Smooth muscle cell (in vitro differentiated cells): ENCODE data around the gene TBX21. TPM values are rescaled to one million over a fixed set of nuclear protein-coding genes. Genes with fewer than 3 reads are reported as not detected.

ENCODE experiments used
- DNase-seq: peaks from one replicate; lab custom pipeline; 2025; ENCODE audit not compliant: unreplicated experiment; lab: John Stamatoyannopoulos, UW
- H2AFZ ChIP-seq: fragments of 200-600 bp; sonication (generic); 2 replicates; pipeline ENCODE4 v1.6.0; 2016; ENCODE audit warnings: antibody characterized with exemption, low read depth, mild to moderate bottlenecking
- H3F3A ChIP-seq: fragments of 200-600 bp; sonication (generic); 2 replicates; pipeline ENCODE4 v1.6.0; 2017; ENCODE audit warnings: antibody characterized with exemption, low read depth
- H3K27ac ChIP-seq: fragments of 200-600 bp; sonication (generic); 2 replicates; pipeline ENCODE4 v1.5.1; 2016; ENCODE audit warnings: low read depth, mild to moderate bottlenecking
- H3K27me3 ChIP-seq: fragments of 200-600 bp; sonication (generic); 2 replicates; pipeline ENCODE4 v1.6.1; 2016; ENCODE audit warnings: low read depth, mild to moderate bottlenecking
- H3K36me3 ChIP-seq: fragments of 200-600 bp; sonication (generic); 2 replicates; pipeline ENCODE4 v1.5.1; 2016; ENCODE audit warnings: low read depth
- H3K4me1 ChIP-seq: fragments of 200-600 bp; sonication (generic); 2 replicates; pipeline ENCODE4 v1.5.1; 2016; ENCODE audit warnings: low read depth
- H3K4me2 ChIP-seq: fragments of 200-600 bp; sonication (generic); 2 replicates; pipeline ENCODE4 v1.6.0; 2016; ENCODE audit warnings: mild to moderate bottlenecking
- H3K4me3 ChIP-seq: fragments of 200-600 bp; sonication (generic); 2 replicates; pipeline ENCODE4 v1.5.1; 2016; ENCODE audit warnings: mild to moderate bottlenecking
- H3K79me2 ChIP-seq: fragments of 200-600 bp; sonication (generic); 2 replicates; pipeline ENCODE4 v1.6.0; 2016; ENCODE audit warnings: low read depth, mild to moderate bottlenecking
- H3K9ac ChIP-seq: fragments of 200-600 bp; sonication (generic); 2 replicates; pipeline ENCODE4 v1.6.0; 2016; ENCODE audit warnings: low read depth
- H3K9me3 ChIP-seq: fragments of 200-600 bp; sonication (generic); replicated peaks from 2 replicates; pipeline ENCODE4 v1.5.1; 2016; ENCODE audit warnings: low read depth
- H4K20me1 ChIP-seq: fragments of 200-600 bp; sonication (generic); 2 replicates; pipeline ENCODE4 v1.6.0; 2016; ENCODE audit warnings: low read depth
- WGBS: methylation state at CpG from one replicate; pipeline ENCODE4 v1.1.7; 2016; ENCODE audit warnings: low lambda C conversion rate; 5-methylcytosine and 5-hydroxymethylcytosine counted together
- polyA plus RNA-seq: library from polyadenylated mRNA; unstranded; fragments of >200 nt; fragmentation: Nextera tagmentation; extraction: Ambion mirVana; gene quantifications from 2 replicates; pipeline ENCODE4 v1.2.1, GENCODE V29; 2016
- total RNA-seq: library from RNA; depleted of rRNA; stranded (reverse); fragments of >200 nt; gene quantifications from 2 replicates; pipeline ENCODE4 v1.2.3, GENCODE V29; 2014
- TF ChIP-seq, protein P1 (sequence below): fragments of 200-600 bp; sonication (generic); IDR thresholded peaks from 2 replicates; pipeline ENCODE4 v1.5.1; 2017; ENCODE audit warnings: borderline replicate concordance, mild to moderate bottlenecking, antibody characterized with exemption; ENCODE audit not compliant: insufficient read depth, poor library complexity, severe bottlenecking

TBX21 gene
- total and polyA plus RNA-seq, 2 experiments from 2014 or later, result not detected

DNA sequence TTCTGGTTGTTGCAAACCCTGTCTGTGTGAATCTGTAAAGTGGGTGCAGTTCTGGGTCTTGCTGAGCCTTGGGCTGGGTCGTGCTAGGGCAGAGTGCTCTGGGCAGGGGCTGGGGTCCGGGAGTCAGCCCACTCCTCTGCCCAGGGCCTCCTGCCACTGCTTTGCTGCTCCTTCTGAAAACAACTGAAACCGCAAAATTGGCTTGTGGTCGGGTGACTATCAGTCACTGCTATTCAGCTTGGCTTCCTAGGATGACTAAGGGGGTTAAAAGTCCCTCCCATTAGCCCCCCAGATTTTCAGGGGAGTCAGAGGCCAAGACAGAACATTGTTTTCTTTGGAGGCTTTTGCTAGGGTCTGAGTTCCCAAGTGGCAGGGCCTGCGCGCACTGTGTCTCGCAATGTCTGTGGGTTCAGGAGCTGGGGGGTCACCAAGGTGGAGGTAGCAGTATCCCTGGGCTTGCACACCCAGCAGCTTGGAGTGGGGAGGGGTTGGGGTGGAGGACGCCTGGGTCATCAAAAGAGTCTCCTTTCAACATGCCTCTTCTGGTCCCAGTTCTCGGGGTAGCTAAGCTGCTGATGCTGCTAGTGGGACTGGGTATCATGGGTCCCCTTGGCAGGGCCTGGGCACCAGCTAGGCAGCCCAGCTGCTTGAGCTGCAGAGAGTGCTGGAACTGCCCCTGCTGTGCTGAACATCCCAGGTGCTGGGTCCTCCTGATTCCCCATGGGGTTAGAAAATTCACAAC, 13.5 kb upstream of the TBX21 start:
- Histone ChIP-seq H3K9me3 (no peaks in the 10 kb centered on the region), H3F3A (peaks cover 2% of the 10 kb centered on the region), H3K9ac (no peak overlapping the region), H3K4me3 (no peak overlapping the region), H2AFZ (no peak overlapping the region), H3K27ac (peak overlapping the region; percentile 24), H4K20me1 (no peaks in the 10 kb centered on the region), H3K27me3 (no peaks in the 10 kb centered on the region), H3K4me1 (peaks cover 3% of the 10 kb centered on the region), H3K4me2 (peak overlapping the region; percentile 49), H3K79me2 (no peaks in the 10 kb centered on the region), H3K36me3 (no peaks in the 10 kb centered on the region)
- 67% methylated on average over 9 of the region's 9 CpGs for WGBS
- DNase-seq, result no peak
- TF ChIP-seq, protein P1, sequence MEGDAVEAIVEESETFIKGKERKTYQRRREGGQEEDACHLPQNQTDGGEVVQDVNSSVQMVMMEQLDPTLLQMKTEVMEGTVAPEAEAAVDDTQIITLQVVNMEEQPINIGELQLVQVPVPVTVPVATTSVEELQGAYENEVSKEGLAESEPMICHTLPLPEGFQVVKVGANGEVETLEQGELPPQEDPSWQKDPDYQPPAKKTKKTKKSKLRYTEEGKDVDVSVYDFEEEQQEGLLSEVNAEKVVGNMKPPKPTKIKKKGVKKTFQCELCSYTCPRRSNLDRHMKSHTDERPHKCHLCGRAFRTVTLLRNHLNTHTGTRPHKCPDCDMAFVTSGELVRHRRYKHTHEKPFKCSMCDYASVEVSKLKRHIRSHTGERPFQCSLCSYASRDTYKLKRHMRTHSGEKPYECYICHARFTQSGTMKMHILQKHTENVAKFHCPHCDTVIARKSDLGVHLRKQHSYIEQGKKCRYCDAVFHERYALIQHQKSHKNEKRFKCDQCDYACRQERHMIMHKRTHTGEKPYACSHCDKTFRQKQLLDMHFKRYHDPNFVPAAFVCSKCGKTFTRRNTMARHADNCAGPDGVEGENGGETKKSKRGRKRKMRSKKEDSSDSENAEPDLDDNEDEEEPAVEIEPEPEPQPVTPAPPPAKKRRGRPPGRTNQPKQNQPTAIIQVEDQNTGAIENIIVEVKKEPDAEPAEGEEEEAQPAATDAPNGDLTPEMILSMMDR, result no peak

DNA sequence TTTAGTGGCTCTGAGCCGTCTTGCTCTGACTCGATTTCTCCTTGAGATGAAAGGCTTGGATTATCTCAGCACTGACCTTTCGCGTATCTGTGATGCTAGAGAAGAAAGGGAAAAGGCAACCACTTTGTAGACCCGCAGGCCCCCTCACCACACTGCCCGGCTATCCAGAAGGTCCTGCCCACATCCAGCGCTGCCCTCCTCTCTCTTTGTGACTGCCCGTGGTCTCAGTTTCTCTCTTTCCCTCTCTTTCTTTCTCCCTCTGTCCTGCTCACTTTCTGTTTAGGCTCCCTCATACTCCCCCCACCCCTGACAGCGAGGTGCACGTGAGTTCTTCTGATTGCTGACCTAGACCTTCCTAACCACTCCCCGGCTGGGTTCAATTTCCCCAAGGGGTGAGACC, 12.8 kb upstream of the TBX21 start:
- DNase-seq, result no peak
- Histone ChIP-seq H3K36me3 (no peaks in the 10 kb centered on the region), H3F3A (peaks cover 2% of the 10 kb centered on the region), H3K9ac (no peak overlapping the region), H3K4me3 (no peak overlapping the region), H3K27me3 (no peaks in the 10 kb centered on the region), H2AFZ (no peak overlapping the region), H3K9me3 (no peaks in the 10 kb centered on the region), H3K4me2 (peak overlapping the region; percentile 44), H3K79me2 (no peaks in the 10 kb centered on the region), H4K20me1 (no peaks in the 10 kb centered on the region), H3K4me1 (peaks cover 3% of the 10 kb centered on the region), H3K27ac (no peak overlapping the region)
- 72% methylated on average over 11 of the region's 11 CpGs for WGBS
- TF ChIP-seq, protein P1, result no peak

DNA sequence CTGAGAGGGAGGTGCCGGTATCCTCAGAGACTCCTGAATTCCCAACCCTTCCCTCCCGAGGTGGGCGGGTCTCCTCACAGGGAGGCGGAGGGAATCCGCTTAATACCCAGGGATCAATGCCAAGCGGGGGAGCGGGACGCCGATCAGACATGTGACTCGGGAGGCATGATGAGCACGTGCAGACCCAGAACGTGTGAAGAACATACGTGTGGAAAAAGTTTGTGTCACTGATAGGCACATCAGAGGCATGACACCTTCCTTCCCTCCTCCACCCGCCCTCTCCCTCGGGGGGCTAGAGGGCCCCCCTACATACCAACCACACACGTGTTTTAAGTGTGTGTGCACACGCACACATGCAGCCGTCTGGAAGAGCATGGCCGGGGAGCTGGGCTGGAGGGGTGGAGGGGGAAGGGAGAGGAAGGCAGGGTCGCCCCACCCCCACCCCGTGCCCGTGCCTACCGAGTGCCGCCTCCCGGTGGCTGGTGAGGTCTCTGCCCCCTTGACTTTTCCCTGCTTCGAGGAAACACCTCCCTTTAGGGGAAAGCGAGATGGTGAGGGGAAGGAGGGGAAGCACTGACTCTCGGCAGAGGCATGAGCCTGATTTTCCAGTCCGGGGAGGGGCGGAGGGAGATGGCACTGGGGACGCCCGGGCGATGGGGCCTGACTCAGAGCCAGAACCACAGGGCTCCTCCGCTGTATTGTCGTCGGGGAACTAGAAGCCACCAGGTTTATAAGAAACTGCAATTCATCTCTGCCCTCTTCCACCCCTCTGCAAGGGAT, 12.1 kb upstream of the TBX21 start:
- no peaks in the 10 kb centered on the region for H3K36me3 ChIP-seq
- no peak overlapping the region for H3K27ac ChIP-seq
- peaks cover 3% of the 10 kb centered on the region for H3K4me1 ChIP-seq
- TF ChIP-seq, protein P1, result no peak
- H3F3A ChIP-seq, result peaks cover 2% of the 10 kb centered on the region
- no peak overlapping the region for H3K9ac ChIP-seq
- H4K20me1 ChIP-seq, result no peaks in the 10 kb centered on the region
- no peaks in the 10 kb centered on the region for H3K27me3 ChIP-seq
- H3K4me3 ChIP-seq, result no peak overlapping the region
- peak; percentile 40 for DNase-seq
- no peak overlapping the region for H2AFZ ChIP-seq
- H3K4me2 ChIP-seq, result peak overlapping the region; percentile 64
- no peaks in the 10 kb centered on the region for H3K79me2 ChIP-seq
- 22% methylated on average over 28 of the region's 36 CpGs for WGBS
- no peaks in the 10 kb centered on the region for H3K9me3 ChIP-seq
